ENCODE results near the gene CYP3A4. TPM values are rescaled to one million over a fixed set of nuclear protein-coding genes. Genes with fewer than 3 reads are reported as not detected.
"Not testable (repeated sequence)": the region's sequence is repeated elsewhere in the genome, so short reads cannot be mapped to it uniquely, and the experiment has no call there.

CYP3A4 gene
- total RNA-seq (2014; rRNA removed; shearing (Covaris generic)) = not detected in 2 replicates

GRCh38 chr7:99784007-99784406 is at the start of gene CYP3A4:
TSS of gene CYP3A4 (minus strand) at chr7:99784184. CDS start at chr7:99784081, 103 bp downstream.
- no peak for DNase-seq (ENCODE audit: low spot score)

- DNase-seq (ENCODE audit: low spot score) = no peak
These were observed 49.4 kb upstream of the CYP3A4 start for GRCh38 chr7:99833289-99833877.

- no peak for DNase-seq (ENCODE audit: low spot score)
These were observed 47.6 kb upstream of the CYP3A4 start for GRCh38 chr7:99831595-99831994.

GRCh38 chr7:99829524-99830160 is 45.7 kb upstream of the CYP3A4 start:
- DNase-seq (ENCODE audit: low spot score) = no peak

GRCh38 chr7:99828811-99829210 is 44.8 kb upstream of the CYP3A4 start:
- DNase-seq (ENCODE audit: low spot score) = no peak

- DNase-seq (ENCODE audit: low spot score) = no peak
These were observed 43.2 kb upstream of the CYP3A4 start for GRCh38 chr7:99827040-99827778.

- DNase-seq (ENCODE audit: low spot score) = no peak
These were observed 41.9 kb upstream of the CYP3A4 start for GRCh38 chr7:99825873-99826272.

GRCh38 chr7:99825452-99825851 is 41.5 kb upstream of the CYP3A4 start:
- no peak for DNase-seq (ENCODE audit: low spot score)

- DNase-seq (ENCODE audit: low spot score) = no peak
These were observed 40.1 kb upstream of the CYP3A4 start for GRCh38 chr7:99824091-99824490.

GRCh38 chr7:99822731-99823718 is 39.0 kb upstream of the CYP3A4 start:
- DNase-seq (ENCODE audit: low spot score) = no peak

- DNase-seq (ENCODE audit: low spot score) = no peak
These were observed 36.5 kb upstream of the CYP3A4 start for GRCh38 chr7:99820408-99821027.

- DNase-seq (ENCODE audit: low spot score) = no peak
These were observed 24.8 kb upstream of the CYP3A4 start for GRCh38 chr7:99808766-99809165.

GRCh38 chr7:99806839-99807478 is 23.0 kb upstream of the CYP3A4 start:
- no peak for DNase-seq (ENCODE audit: low spot score)

- no peak for DNase-seq (ENCODE audit: low spot score)
These were observed 21.7 kb upstream of the CYP3A4 start for GRCh38 chr7:99805641-99806040.

GRCh38 chr7:99803118-99803517 is 19.1 kb upstream of the CYP3A4 start:
- not testable (repeated sequence) for DNase-seq (ENCODE audit: low spot score)

GRCh38 chr7:99801407-99801806 is 17.4 kb upstream of the CYP3A4 start:
- DNase-seq (ENCODE audit: low spot score) = not testable (repeated sequence)

- DNase-seq (ENCODE audit: low spot score) = no peak
These were observed 15.0 kb upstream of the CYP3A4 start for GRCh38 chr7:99798972-99799371.

GRCh38 chr7:99795864-99796263 is 11.9 kb upstream of the CYP3A4 start:
- DNase-seq (ENCODE audit: low spot score) = not testable (repeated sequence)

GRCh38 chr7:99794585-99795502 is 10.9 kb upstream of the CYP3A4 start:
- no peak for DNase-seq (ENCODE audit: low spot score)

- no peak for DNase-seq (ENCODE audit: low spot score)
These were observed 9.5 kb upstream of the CYP3A4 start for GRCh38 chr7:99793443-99793842.

Data from A172 (cell line).